NB4 (cell line): ENCODE data around the gene AP2A2.

Experiments used
- TF ChIP-seq, protein P1 (sequence below): IDR thresholded peaks from one replicate; pipeline ENCODE4 v1.5.1; 2012; ENCODE audit warnings: low read depth, low read length
- TF ChIP-seq, protein P2 (sequence below): IDR thresholded peaks from 2 replicates; pipeline ENCODE4 v1.6.1; 2011; ENCODE audit warnings: low read depth, low read length

DNA sequence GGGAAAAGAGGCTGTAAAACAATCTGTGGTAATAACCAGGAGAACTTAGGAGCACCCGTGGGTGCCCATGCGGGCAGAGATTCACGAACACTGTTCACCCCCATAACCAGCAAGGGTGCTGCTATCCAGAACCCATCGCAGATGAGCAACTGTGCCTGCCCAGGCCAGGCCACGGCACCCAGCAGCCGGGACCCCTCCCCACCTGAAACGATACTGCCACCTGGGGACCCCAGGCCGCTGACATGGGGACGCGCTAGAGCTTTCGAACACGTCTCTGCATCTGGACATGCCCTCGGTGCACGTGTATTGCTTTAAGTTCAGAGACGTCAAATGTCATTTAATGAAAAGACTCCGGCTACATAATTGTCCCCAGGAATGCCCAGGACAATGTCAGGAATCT lies 134.7 kb downstream of the AP2A2 start:
- TF ChIP-seq, protein P1, sequence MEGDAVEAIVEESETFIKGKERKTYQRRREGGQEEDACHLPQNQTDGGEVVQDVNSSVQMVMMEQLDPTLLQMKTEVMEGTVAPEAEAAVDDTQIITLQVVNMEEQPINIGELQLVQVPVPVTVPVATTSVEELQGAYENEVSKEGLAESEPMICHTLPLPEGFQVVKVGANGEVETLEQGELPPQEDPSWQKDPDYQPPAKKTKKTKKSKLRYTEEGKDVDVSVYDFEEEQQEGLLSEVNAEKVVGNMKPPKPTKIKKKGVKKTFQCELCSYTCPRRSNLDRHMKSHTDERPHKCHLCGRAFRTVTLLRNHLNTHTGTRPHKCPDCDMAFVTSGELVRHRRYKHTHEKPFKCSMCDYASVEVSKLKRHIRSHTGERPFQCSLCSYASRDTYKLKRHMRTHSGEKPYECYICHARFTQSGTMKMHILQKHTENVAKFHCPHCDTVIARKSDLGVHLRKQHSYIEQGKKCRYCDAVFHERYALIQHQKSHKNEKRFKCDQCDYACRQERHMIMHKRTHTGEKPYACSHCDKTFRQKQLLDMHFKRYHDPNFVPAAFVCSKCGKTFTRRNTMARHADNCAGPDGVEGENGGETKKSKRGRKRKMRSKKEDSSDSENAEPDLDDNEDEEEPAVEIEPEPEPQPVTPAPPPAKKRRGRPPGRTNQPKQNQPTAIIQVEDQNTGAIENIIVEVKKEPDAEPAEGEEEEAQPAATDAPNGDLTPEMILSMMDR, result no peak
- TF ChIP-seq, protein P2, sequence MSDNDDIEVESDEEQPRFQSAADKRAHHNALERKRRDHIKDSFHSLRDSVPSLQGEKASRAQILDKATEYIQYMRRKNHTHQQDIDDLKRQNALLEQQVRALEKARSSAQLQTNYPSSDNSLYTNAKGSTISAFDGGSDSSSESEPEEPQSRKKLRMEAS, result no peak
